Neutrophil (primary cell): ENCODE measurements around the gene CRTAC1.

Experiments used
- H3K27ac ChIP-seq: fragments of 200-600 bp; sonication (generic); 2 replicates; pipeline ENCODE4 v1.5.1; 2016; ENCODE audit warnings: mild to moderate bottlenecking, moderate library complexity
- H3K27me3 ChIP-seq: fragments of 200-600 bp; sonication (generic); 2 replicates; pipeline ENCODE4 v1.6.0; 2016; ENCODE audit warnings: mild to moderate bottlenecking
- H3K36me3 ChIP-seq: fragments of 200-600 bp; sonication (generic); 2 replicates; pipeline ENCODE4 v1.5.1; 2017
- H3K4me1 ChIP-seq, 2 experiments: fragments of 200-600 bp in 1 of 2; sonication (generic) in 1 of 2; 1 replicate in 1 of 2; 2 replicates in 1 of 2; pipeline versions ENCODE4 v1.5.1 to v1.6.1; 2013 to 2016; ENCODE audit warnings: low read depth in 1 of 2, low read length in 1 of 2, mild to moderate bottlenecking in 1 of 2, moderate library complexity in 1 of 2; ENCODE audit not compliant: control insufficient read depth in 1 of 2, insufficient read depth in 1 of 2
- H3K4me3 ChIP-seq, 2 experiments: fragments of 200-600 bp in 1 of 2; sonication (generic) in 1 of 2; 1 replicate in 1 of 2; 2 replicates in 1 of 2; pipeline ENCODE4 v1.5.1; 2013 to 2016; ENCODE audit warnings: low read depth in 1 of 2, low read length in 1 of 2, mild to moderate bottlenecking in 1 of 2, moderate library complexity in 1 of 2
- H3K9me3 ChIP-seq: fragments of 200-600 bp; sonication (generic); 2 replicates; pipeline ENCODE4 v1.5.1; 2016
- CTCF ChIP-seq: fragments of 200-600 bp; sonication (generic); IDR thresholded peaks from 2 replicates; pipeline ENCODE4 v1.5.1; 2016; ENCODE audit warnings: antibody characterized with exemption

Gene CRTAC1

GRCh38 chr10:97949462-97949861, 81.0 kb downstream of the CRTAC1 start:
- Histone ChIP-seq H3K9me3 (no peaks in the 10 kb centered on the region), H3K36me3 (no peaks in the 10 kb centered on the region), H3K27ac (no peak overlapping the region), H3K4me3 (no peak overlapping the region), H3K4me1 (no peaks in the 10 kb centered on the region), H3K27me3 (peaks cover 35% of the 10 kb centered on the region)
- no peak for TF ChIP-seq CTCF

- TF ChIP-seq CTCF: no peak
Observed at GRCh38 chr10:97948822-97949221, 81.6 kb downstream of the CRTAC1 start.

GRCh38 chr10:97944772-97945171, 85.6 kb downstream of the CRTAC1 start:
- no peaks in the 10 kb centered on the region for H3K9me3 ChIP-seq

More at GRCh38 chr10:97948822-97949221, 81.6 kb downstream of the CRTAC1 start:
- Histone ChIP-seq H3K27me3 (peaks cover 30% of the 10 kb centered on the region), H3K4me3 (no peak overlapping the region), H3K27ac (no peak overlapping the region), H3K9me3 (no peaks in the 10 kb centered on the region), H3K4me1 (no peaks in the 10 kb centered on the region), H3K36me3 (no peaks in the 10 kb centered on the region)

GRCh38 chr10:97943294-97943693, 87.1 kb downstream of the CRTAC1 start:
- TF ChIP-seq CTCF: no peak
- H3K36me3 ChIP-seq: no peaks in the 10 kb centered on the region

More at GRCh38 chr10:97944772-97945171, 85.6 kb downstream of the CRTAC1 start:
- peaks cover 12% of the 10 kb centered on the region for H3K27me3 ChIP-seq
- H3K4me1 ChIP-seq: no peaks in the 10 kb centered on the region
- no peak for TF ChIP-seq CTCF
- no peak overlapping the region for H3K4me3 ChIP-seq
- no peak overlapping the region for H3K27ac ChIP-seq
- H3K36me3 ChIP-seq: no peaks in the 10 kb centered on the region

GRCh38 chr10:97940534-97940933, 89.9 kb downstream of the CRTAC1 start:
- no peak for TF ChIP-seq CTCF
- no peaks in the 10 kb centered on the region for H3K9me3 ChIP-seq
- no peak overlapping the region for H3K27ac ChIP-seq
- no peaks in the 10 kb centered on the region for H3K4me1 ChIP-seq
- H3K36me3 ChIP-seq: no peaks in the 10 kb centered on the region
- no peak overlapping the region for H3K4me3 ChIP-seq
- H3K27me3 ChIP-seq: peaks cover 9% of the 10 kb centered on the region

More at GRCh38 chr10:97943294-97943693, 87.1 kb downstream of the CRTAC1 start:
- Histone ChIP-seq H3K4me3 (no peak overlapping the region), H3K4me1 (no peaks in the 10 kb centered on the region), H3K27me3 (peaks cover 9% of the 10 kb centered on the region), H3K27ac (no peak overlapping the region), H3K9me3 (no peaks in the 10 kb centered on the region)

GRCh38 chr10:97939446-97939990, 90.9 kb downstream of the CRTAC1 start:
- Histone ChIP-seq H3K4me1 (no peaks in the 10 kb centered on the region), H3K27ac (no peak overlapping the region), H3K36me3 (no peaks in the 10 kb centered on the region), H3K9me3 (no peaks in the 10 kb centered on the region), H3K27me3 (peaks cover 9% of the 10 kb centered on the region), H3K4me3 (no peak overlapping the region)
- TF ChIP-seq CTCF: no peak
